GM19043 (cell line): Measurements from ENCODE around the gene CAMSAP1.

Experiments used
- ATAC-seq: cut with Tn5 transposase; IDR thresholded peaks from one replicate; pipeline ENCODE4 v1.9.1; 2021; ENCODE audit warnings: low read depth; ENCODE audit not compliant: unreplicated experiment

The CAMSAP1 gene

DNA sequence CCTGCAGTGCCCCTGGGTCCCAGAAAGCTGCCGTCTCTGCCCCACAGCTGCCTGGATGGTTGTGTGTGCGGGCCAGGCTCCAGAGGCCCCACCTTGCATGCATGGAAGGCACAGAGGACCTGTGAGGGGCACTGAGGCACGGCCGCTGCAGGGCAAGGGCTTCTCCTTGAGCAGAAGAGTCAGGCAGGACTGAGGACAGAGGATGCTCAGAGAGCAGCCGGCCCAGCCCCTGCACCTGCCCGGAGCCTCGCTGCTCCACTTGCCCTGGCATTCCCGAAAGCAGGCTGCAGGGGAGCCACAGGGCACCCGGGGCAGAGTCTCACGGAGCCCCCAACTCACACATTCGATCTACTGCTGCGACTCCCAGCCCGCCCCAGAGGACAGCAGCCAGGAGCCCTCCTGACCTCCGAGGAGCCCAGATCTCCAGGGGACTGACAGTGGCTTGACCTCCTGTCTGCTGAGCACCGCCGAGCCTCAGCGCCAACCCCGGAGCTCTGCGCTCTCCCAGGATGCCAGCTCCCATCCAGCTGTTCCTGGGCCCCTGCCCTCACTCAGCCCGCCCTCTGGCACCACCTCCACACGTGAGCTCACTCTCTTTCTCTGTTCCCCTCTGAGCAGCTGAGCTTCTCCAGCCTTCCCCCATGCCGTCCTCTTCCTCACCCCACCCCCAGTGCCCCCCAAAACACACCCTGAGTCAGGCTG, 110.4 kb downstream of the CAMSAP1 start:
- ATAC-seq = no peak

DNA sequence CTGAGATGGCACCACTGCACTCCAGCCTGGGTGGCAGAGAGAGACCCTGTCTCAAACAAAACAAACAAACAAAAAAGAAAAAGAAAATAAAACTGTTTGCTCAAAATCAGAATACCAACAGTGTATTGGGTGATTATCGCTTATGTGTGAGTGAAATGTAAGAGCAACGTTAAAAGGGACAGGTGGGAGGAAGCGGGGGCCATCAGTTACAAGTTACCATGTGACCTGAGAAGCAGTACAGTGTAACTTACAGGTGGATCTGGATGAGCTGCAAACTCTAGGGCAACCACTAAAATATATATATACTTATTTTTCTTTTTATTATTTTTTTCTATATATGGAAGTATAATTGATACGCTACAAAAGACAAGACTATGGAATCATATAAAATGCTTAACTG, 112.0 kb downstream of the CAMSAP1 start:
- no peak for ATAC-seq

DNA sequence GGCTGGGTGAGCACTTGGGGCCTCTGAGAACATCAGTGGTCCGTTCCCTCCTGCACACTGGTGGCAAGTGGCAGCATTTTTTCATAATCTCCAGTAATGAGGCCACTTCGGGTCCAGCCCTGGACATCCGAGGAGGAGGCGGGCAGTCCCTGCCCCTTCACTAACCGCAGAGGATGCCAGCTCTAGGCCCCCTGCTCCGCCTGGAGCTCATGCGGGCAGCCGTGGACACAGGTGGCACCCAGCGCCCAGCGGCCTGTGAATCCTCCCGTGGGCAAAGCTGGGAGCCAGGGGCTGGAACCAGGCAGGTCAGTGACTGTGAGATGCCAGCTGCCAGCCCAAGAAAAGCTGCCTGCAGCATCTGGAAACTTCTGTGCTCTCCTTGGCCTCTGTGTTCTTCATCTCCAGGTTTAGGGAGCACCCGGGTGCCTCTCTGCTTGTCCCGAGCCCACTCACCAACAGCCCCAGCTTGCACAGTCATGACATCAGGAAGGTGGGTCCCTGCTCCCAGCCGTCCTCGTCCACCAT, 112.9 kb downstream of the CAMSAP1 start:
- no peak for ATAC-seq

DNA sequence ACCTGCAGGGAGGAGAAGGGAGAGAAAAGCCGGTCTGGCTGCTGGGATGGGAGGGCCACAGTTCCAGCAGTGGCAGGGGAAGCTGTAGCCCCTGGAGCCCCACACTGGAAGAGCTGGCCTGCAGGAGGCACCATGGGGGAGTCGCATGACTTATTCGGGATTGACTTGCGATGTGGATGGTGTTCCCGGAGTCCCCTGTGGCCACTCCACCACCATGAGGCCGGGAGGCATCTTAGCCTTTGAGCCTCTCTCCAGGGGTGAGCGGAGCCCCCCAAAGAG, 113.3 kb downstream of the CAMSAP1 start:
- ATAC-seq = no peak

DNA sequence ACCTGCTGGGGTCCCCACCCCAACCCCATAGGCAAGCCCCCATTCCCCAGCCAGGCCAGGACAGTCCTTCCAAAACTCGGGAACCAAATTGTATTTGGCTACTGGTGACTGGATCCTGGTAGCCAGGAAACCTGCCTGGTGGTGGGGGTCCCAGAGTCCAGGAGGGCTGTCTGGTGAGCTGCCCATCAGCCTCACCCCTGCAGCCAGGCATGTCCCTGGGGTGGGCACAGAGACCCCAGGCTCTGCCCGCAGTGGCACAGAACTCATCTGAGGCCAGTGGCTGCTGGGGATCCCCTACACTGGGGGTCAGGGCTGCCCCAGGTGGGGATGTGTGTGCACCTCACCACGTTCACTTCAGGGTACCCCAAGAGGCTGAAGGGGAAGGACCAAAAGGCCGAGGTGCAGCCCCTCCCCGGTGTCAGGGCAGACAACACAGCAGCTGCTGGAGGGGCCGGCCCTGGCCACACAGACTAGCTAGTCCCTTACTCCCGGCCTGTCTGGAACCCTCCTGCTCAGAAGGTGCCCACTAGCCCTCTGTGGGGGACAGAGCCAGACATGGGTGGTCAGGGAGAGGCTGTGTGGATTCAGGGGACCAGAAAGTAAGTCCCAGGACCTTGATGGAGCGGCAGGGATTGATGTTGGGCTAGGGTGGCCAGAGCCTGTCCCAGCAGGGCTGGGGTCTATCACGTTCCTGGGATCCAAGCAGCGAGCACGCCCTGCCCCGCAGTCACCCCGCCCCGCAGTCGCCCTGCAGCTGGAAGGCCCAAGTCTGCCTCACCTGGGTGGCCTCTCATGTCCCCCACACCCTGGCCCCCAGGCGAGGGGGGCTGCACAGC, 113.9 kb downstream of the CAMSAP1 start:
- ATAC-seq = no peak

DNA sequence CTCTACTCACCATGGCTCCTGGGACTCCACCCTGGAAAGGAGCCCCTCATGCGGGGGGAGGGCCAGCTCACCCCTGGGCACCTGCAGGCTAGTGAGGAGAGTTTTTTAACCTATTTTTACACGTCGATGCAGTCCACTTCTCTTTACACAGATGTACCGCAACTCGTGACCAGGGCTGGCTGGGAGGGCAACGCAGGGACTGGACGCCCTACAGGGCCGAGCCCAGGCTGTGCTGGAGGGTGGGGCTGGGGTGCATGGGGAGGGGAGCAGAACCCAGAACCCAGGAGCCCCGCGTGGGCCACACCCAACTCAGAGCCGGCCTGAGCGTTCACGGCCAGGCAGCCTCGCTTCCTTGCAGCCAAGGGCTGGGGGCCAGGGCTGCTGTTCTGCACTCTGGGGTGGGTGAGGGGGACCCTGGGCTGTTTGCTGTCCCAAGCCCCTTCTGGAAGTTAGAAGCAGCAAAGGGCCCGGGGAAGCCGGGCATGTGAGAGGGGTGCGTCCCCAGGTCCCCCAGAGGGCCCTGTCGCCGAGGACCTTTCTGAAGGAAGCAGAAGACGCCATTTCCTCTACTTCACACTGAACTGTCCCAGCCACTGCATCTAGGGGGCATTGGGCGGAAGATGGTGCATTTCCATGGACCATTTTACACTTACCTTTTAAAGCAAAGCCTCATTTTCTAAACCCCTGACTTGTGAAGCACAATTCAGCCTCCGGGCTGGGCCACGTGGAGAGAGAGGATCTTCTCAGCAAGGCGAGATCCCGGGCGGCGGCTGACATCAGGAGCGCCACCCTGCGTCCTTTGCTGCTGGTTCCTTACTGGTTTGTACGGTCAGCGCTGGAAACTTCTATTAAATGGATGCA, 114.8 kb downstream of the CAMSAP1 start:
- ATAC-seq = no peak

DNA sequence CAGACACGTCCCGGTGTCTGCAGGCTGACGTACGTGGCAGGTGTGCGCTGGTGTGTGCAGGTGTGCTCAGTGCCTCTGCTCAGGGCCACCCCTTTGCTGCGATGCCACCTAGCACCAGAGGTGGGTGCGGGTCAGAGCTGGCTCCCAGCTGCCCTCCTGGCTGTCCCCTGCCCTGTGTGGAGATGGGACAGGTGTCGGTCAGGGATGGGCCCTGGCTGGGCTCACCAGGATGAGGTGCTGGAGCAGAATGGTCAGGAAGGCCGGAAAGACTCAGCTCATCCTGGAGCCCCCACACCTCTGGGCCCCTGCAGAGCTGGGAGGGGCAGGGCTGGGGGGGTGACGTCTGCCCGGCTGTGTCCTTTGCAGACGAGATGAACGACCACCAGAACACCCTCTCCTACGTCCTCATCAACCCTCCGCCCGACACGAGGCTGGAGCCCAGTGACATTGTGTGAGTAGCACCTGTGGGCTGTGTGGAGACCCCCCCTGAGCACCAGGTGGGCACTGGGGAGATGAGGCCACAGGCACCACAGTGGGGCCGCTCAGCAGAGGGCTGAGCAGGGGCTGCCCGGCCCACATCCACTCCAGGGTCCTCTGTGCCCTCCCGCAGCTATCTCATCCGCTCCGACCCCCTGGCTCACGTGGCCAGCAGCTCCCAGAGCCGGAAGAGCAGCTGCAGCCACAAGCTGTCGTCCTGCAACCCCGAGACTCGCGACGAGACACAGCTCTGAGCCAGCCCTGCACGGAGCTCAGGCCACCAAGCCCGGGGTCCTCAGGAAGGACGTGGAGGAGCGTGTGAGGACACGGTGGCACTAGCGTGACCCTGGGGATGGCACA, 115.7 kb downstream of the CAMSAP1 start:
- no peak for ATAC-seq

DNA sequence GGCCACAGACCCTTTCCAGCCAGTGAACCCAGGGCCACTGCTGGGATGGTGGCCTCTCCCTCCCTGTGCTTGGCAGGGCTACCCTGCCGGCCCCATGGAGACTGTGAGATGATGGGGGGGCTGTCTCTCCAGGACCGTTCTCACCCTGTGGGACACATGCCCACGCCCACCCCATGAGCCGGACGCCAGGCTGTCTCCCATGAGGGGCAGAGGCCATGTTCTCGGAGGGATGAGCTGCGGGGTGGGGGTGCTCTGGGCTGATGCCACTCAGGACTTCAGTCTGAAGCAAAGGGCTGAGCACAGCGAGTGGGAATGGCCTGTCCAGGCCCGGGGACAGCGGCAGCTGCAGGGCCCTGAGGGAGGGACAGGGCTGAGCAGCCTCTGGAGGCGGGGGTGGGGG, 116.5 kb downstream of the CAMSAP1 start:
- ATAC-seq = no peak

DNA sequence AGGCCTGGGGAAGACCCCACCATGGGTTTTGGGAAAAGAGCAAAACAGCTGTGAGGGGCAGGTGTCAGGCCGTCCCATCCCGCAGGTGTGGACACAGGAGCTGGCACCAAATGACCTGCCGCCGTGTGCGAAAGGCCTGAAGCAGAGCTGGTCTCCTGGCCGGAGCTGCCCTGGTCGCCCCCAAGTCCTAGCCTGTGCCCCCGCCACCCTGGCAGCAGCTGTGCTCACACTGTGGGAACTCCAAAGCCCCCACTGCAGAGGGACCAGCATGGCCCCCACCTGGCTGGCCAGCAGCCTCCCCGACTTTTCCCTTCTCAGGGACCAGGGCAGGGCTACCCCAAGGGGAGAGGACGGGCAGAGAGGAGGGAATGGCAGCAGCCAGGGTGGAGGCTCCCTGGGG, 117.0 kb downstream of the CAMSAP1 start:
- no peak for ATAC-seq

DNA sequence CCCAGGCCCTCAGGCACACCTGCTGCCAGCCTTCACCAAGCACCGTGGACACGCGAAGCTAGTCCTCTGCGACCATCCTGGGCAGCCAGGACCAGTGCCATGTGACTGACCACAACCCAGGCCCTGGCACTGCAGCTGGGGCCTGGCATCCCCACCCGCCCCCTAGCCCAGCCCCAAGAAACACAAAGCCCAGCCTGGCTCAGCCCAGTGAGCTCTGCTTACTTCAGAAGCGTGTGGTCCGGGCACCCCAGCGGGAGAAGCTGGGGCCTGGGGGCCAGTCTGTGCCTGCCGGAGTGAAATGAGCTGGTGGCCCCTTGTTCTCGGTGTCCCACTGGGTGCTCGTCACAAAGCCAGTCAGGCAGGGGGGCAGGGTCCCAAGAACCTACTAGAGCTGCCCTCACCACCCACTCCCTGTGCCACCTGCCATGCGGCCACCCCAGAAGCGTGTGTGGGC, 117.5 kb downstream of the CAMSAP1 start:
- no peak for ATAC-seq

DNA sequence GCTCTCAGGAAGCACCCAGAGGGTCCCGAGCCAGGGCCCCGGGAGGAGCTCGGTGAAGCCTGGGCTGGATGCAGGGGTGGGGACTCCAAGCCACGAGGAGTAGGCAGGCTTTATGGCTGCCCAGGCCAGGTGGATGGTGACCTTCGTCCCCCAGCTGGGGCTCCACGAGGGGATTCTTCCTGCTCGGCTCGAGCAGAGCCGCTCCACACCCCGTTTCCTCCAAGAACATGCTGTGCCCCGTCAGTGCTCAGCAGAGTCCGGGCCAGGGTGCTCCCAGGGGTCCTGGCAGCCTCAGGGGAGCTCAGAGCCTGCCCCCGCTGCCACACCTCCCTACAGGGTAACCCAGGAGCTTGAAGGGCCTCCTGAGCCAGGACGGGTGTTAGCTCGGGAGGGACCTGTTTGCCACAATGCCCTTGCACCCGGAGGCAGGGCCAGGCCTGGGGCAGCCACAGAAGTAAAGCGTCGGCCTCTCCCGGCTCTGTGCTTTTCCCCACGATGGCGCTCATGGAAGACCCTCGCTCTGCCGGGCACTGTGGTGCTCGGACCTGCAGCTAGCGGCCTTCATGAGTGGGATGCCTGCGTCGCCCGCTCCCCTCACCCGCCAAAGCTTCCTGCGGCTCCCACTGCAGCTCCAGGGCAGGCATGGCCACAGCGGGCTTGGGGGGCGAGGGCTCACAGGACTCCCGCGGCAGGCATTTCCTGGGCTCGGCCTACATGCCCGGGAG, 118.6 kb downstream of the CAMSAP1 start:
- ATAC-seq = no peak

DNA sequence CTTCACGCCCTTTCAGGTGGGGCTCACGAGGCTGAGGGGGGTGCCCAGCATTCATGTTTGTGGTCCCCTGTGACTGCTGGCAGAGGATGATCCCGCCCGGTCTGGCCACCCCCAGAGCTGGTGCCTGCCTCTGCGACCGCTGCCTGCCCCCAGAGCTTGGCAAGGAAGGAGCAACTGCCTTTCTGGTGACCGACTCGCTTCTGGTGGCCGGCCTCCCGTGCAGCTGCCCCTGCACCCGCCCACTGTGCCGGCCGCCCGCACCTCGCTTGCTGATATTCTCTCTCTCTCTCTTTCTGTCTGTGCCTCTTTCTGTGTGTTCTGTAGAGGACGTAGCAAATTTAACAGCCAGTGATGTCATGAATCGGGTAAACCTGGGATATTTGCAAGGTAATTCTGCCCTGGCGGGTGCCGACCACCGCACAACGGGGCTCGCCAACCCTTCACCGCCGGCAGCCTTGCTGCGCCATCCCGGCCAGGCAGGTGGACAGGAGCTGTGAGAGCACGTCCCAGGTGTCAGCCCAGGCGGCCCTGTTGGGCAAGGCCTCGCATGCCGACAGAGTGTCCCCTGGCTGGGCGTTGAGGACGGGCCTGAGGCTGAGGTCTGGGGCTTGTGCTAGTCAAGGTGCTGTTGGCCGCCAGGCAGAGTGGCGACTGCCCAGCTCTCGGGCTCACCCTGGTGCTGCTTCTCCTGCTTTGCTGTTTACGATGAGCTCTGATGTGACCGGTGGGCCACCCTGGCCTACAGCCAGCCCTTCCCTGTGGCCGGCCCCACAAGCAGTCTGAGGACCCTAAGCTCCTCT, 119.4 kb downstream of the CAMSAP1 start:
- no peak for ATAC-seq

DNA sequence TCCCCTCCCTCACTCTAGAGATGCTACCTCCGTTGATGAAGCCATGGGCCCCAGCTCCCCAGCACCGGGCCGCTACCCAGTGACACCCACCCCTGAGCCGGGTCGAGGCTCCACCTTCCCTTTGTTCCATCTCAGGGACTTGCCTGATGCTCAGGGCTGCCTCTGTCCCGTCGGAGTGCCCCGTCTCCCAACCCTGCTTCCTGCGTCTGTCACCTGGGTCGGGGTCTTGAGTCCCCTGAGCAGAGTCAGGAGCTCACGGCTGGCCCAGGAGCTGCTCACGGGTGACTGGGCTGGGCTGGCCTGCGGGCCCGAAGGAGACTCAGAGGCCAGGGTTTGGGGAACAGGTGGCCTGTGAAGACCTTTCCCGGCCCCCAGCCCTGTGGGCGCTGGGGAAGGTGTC, 120.0 kb downstream of the CAMSAP1 start:
- ATAC-seq = no peak

DNA sequence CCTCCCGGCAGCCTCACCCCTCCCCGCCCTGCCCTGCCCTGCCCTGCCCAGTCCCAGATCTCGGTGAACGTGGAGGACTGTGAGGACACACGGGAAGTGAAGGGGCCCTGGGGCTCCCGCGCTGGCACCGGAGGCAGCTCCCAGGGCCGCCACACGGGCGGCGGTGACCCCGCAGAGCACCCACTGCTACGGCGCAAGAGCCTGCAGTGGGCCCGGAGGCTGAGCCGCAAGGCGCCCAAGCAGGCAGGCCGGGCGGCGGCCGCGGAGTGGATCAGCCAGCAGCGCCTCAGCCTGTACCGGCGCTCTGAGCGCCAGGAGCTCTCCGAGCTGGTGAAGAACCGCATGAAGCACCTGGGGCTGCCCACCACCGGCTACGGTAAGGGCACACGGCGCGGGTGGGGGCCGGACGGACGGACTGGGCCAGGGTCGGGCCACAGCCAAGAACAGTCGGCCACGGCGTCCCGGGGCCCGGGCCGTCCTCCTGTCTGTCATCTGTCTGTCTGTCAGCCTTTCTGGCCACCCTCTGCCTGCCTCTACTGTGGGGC, 121.1 kb downstream of the CAMSAP1 start:
- no peak for ATAC-seq

DNA sequence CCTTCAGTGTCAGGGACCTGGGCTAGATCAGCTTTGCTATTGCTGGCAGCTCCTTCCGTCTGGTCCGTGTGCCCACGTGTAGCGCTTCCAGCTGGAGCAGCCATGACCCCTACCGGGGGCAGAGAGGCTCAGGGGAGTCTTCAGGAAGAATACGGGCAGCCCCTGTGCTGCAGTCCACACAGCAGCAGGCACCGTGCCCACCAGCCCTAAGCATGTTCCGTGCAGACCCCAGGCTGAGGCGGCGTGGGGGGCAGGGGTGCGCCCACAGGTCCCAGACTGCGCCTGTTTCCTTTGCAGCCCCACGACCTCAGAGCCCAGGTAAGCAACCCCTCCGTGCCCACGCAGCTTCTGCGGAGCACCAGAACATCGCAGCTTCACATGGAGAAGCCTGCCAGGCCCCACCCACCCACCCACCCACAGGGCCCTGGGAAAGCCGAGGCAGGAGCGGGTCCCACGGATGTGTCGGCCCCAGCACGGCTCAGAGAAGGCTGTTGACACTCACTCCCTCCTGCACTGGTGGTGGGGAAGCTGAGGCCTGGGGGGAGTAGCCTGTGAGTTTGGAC, 122.3 kb downstream of the CAMSAP1 start:
- ATAC-seq = no peak

DNA sequence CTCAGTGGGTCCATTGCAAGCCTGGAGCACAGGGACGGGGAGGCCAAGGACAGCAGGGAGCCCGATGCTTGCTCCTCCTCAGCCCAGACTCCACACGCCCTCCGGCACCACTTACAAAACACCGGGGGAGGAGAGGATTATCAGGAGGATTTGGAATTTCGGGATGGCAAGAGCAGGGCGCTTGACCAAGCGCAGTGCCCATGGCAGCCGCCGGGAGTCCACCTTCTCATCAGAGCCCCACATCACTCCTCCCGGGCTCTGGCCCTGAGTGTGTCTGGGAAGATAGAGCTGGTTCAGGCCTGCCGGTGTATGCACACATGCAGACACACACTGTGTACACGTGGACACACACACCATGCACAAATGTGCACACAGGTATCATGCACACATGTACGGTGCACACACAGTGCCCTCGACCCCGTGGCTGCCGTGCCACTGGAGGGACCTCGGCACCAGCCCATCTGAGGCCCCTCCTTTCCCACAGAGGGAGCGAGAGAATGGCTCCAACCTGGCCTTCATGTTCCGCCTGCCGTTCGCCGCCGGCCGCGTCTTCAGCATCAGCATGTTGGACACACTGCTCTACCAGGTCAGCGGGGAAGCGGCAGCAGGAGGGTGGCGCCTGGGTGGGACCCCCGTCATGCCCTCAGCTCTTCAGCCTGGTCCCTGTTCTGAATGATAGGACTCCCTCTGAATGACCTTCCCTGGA, 123.7 kb downstream of the CAMSAP1 start:
- no peak for ATAC-seq

DNA sequence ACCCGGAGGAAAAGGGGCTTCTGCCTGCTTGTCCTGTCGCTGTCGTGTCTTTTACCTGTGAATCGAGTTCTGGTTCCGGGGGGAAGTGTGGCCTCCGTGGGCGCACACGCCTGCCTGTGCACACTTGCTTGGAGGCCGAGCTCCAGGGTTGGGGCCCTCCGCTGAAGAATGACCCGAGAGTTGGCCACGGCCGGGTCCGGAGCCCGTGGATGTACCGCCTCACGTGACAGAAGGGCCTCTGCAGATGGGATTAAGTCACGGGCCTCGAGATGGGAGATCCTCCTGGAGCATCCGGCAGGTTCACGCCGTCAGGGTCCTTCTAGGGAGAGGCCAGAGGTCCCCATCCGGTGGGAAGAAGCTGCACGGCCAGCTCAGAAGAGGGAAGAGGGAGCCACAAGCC, 124.4 kb downstream of the CAMSAP1 start:
- ATAC-seq = no peak

DNA sequence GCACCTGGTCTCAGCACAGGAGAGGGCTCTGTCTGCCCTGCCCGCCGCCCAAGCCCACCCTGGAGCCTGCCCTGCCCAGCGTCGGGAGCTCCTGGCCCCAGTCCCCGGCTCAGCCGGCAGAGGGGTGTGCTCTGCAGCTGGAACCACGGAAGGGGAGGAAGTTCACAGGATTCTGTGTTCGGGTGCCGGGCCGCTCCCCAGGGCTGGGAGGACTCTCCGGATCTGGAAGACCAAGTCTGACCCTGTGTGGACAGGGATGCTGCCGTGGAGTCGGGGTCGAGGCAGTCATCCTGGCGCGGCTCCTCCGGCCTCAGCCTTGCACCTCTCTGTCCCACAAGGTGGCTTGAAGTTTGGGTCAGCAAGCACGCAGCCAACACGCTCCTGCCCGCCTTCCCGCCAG, 126.7 kb downstream of the CAMSAP1 start:
- ATAC-seq = no peak
